Measurements from ENCODE around the gene HIPK2.

GRCh38 chr7:139695588-139695987 is 82.2 kb downstream of the HIPK2 start:
- TF ChIP-seq CTCF (IDR thresholded peaks at IDR 0.05; ENCODE audit: low read length) (no peak), EZH2 (IDR thresholded peaks at IDR 0.05; ENCODE audit: borderline replicate concordance, low read length) (no peak)

Measured in OCI-LY1 (cell line).